HepG2 (cell line): ENCODE measurements around the gene NRGN. TPM values are rescaled to one million over a fixed set of nuclear protein-coding genes. Genes with fewer than 3 reads are reported as not detected.

Experiments used
- ATAC-seq: fragments of 200-7000 bp; cut with Tn5 transposase; 3 replicates; pipeline ENCODE4 v1.9.1; 2020; ENCODE audit warnings: mild to moderate bottlenecking, moderate library complexity
- BruUV-seq: library from RNA; stranded (reverse); fragments of 400-500 nt; replicated peaks from 2 replicates; lab custom pipeline; 2021; lab: Mats Ljungman, UMichigan
- CTCF ChIA-PET: fragments of 300-600 bp; formaldehyde crosslinking; extraction: SDS; loops from one replicate; lab custom pipeline; 2021; ENCODE audit warnings: low total read pairs, inconsistent platforms, low intra/inter-chr PET ratio; lab: Yijun Ruan, JAX
- POLR2A ChIA-PET: fragments of 350-600 bp; sonication (Branson Sonifier 250); formaldehyde crosslinking; loops from one replicate; lab custom pipeline; 2020; ENCODE audit warnings: antibody characterized with exemption, inconsistent platforms; lab: Yijun Ruan, JAX
- DNase-seq: peaks from one replicate; pipeline ENCODE4 v3.0.0-alpha.2; 2015; ENCODE audit warnings: low spot score
- FAIRE-seq: peaks from 3 replicates; lab custom pipeline; 2011; peaks lifted over from hg19 to GRCh38; lab: Jason Lieb, UNC
- H2AFZ ChIP-seq: one replicate; pipeline ENCODE4 v1.6.1; 2011; ENCODE audit warnings: low read length, inconsistent platforms
- H3K27ac ChIP-seq: fragments of 300-600 bp; 3 replicates; pipeline ENCODE4 v1.8.0; 2011; ENCODE audit warnings: mixed run types, mild to moderate bottlenecking, mixed read lengths, low read length, inconsistent platforms; ENCODE audit not compliant: insufficient read depth; ENCODE audit errors: extremely low read length
- H3K27me3 ChIP-seq, 2 experiments: fragments of 200-600 bp in 1 of 2; 2 replicates in 1 of 2; 3 replicates in 1 of 2; pipeline versions ENCODE4 v1.6.0 to v1.8.0; 2011; ENCODE audit warnings: low read length in 2 of 2, mild to moderate bottlenecking in 2 of 2, moderate library complexity in 2 of 2, inconsistent platforms in 1 of 2; ENCODE audit not compliant: insufficient read depth in 2 of 2, control insufficient read depth in 1 of 2
- H3K36me3 ChIP-seq, 2 experiments: fragments of 200-600 bp in 1 of 2; replicated peaks in 1 of 2; 2 replicates in 1 of 2; 3 replicates in 1 of 2; pipeline versions ENCODE4 v1.5.1 to v1.8.0; 2011; ENCODE audit warnings: low read length in 2 of 2, inconsistent platforms in 1 of 2; ENCODE audit not compliant: insufficient read depth in 2 of 2, control insufficient read depth in 1 of 2
- H3K4me1 ChIP-seq: 2 replicates; pipeline ENCODE4 v1.5.1; 2012; ENCODE audit warnings: low read length, inconsistent platforms; ENCODE audit not compliant: insufficient read depth
- H3K4me2 ChIP-seq: 2 replicates; pipeline ENCODE4 v1.6.0; 2011; ENCODE audit warnings: low read depth, low read length, inconsistent platforms
- H3K4me3 ChIP-seq, 3 experiments: fragments of 200-600 bp in 1 of 3; sonication (generic), shearing (Covaris generic) in 1 of 3; replicated peaks in 1 of 3; 2 replicates each; pipeline ENCODE4 v1.5.1; 2011 to 2016; ENCODE audit warnings: low read length in 3 of 3, inconsistent platforms in 2 of 3, low read depth in 2 of 3, mild to moderate bottlenecking in 2 of 3, control low read depth in 1 of 3, mixed read lengths in 1 of 3; ENCODE audit not compliant: insufficient read depth in 1 of 3
- H3K79me2 ChIP-seq: one replicate; pipeline ENCODE4 v1.6.1; 2011; ENCODE audit warnings: low read length, inconsistent platforms; ENCODE audit not compliant: insufficient read depth
- H3K9ac ChIP-seq: 2 replicates; pipeline ENCODE4 v1.6.0; 2011; ENCODE audit warnings: mild to moderate bottlenecking, low read depth, low read length, inconsistent platforms; ENCODE audit not compliant: insufficient read depth
- H3K9me3 ChIP-seq: 2 replicates; pipeline ENCODE4 v1.5.1; 2012; ENCODE audit warnings: mild to moderate bottlenecking, low read length
- H4K20me1 ChIP-seq: 2 replicates; pipeline ENCODE4 v1.6.0; 2011; ENCODE audit warnings: inconsistent platforms, mild to moderate bottlenecking, low read length, moderate library complexity; ENCODE audit not compliant: insufficient read depth
- DPF2 ChIP-seq: sonication (generic); formaldehyde crosslinking; IDR thresholded peaks from 2 replicates; pipeline ENCODE4 v1.4.0; 2020; ENCODE audit warnings: mild to moderate bottlenecking, low read depth, missing genetic modification reagents, borderline replicate concordance
- GATA4 ChIP-seq: sonication (generic); IDR thresholded peaks from 2 replicates; pipeline ENCODE4 v1.6.1; 2016; ENCODE audit warnings: antibody characterized with exemption, low read depth, borderline replicate concordance
- HBP1 ChIP-seq: IDR thresholded peaks from 2 replicates; pipeline ENCODE4 v1.6.1; 2016; ENCODE audit warnings: low read depth, control low read depth
- HDAC1 ChIP-seq: sonication (generic); formaldehyde crosslinking; IDR thresholded peaks from 2 replicates; pipeline ENCODE4 v1.5.1; 2020; ENCODE audit warnings: mild to moderate bottlenecking, missing genetic modification reagents
- IRF2 ChIP-seq: IDR thresholded peaks from 2 replicates; pipeline ENCODE4 v1.6.1; 2018; ENCODE audit warnings: missing genetic modification reagents, missing compliant biosample characterization
- MLX ChIP-seq: IDR thresholded peaks from 2 replicates; pipeline ENCODE4 v1.6.1; 2016
- MTF2 ChIP-seq: sonication (generic); formaldehyde crosslinking; IDR thresholded peaks from 2 replicates; pipeline ENCODE4 v1.5.0; 2020; ENCODE audit warnings: missing genetic modification reagents, borderline replicate concordance
- MYC ChIP-seq: sonication (generic); formaldehyde crosslinking; IDR thresholded peaks from 2 replicates; pipeline ENCODE4 v1.9.0; 2021; ENCODE audit warnings: missing genetic modification reagents, borderline replicate concordance
- NFYC ChIP-seq: IDR thresholded peaks from 2 replicates; pipeline ENCODE4 v1.6.1; 2016; ENCODE audit warnings: missing genetic modification reagents, missing compliant biosample characterization
- PHF8 ChIP-seq: sonication (generic); formaldehyde crosslinking; IDR thresholded peaks from 2 replicates; pipeline ENCODE4 v1.5.0; 2020; ENCODE audit warnings: missing genetic modification reagents
- POLR2AphosphoS5 ChIP-seq: IDR thresholded peaks from 2 replicates; pipeline ENCODE4 v1.6.1; 2012; ENCODE audit warnings: low read depth, low read length
- REL ChIP-seq: sonication (generic); formaldehyde crosslinking; conservative IDR thresholded peaks from 2 replicates; pipeline ENCODE4 v1.8.0; 2022; ENCODE audit warnings: mild to moderate bottlenecking, missing genetic modification reagents, moderate library complexity
- SATB2 ChIP-seq: sonication (generic); formaldehyde crosslinking; IDR thresholded peaks from 2 replicates; pipeline ENCODE4 v1.5.0; 2020; ENCODE audit warnings: missing genetic modification reagents
- SRSF4 ChIP-seq: fragments of 200-400 bp; formaldehyde crosslinking; IDR thresholded peaks from one replicate; pipeline ENCODE4 v1.6.1; 2018; ENCODE audit warnings: mild to moderate bottlenecking, low read depth, low read length, moderate library complexity; ENCODE audit not compliant: poor library complexity, severe bottlenecking
- ZNF10 ChIP-seq: sonication (generic); formaldehyde crosslinking; IDR thresholded peaks from 2 replicates; pipeline ENCODE4 v1.4.0; 2020; ENCODE audit warnings: mild to moderate bottlenecking, low read depth, missing genetic modification reagents, borderline replicate concordance
- ZNF138 ChIP-seq: sonication (generic); formaldehyde crosslinking; IDR thresholded peaks from 2 replicates; pipeline ENCODE4 v1.5.0; 2020; ENCODE audit warnings: mild to moderate bottlenecking, low read depth, missing genetic modification reagents
- ZNF234 ChIP-seq: sonication (generic); formaldehyde crosslinking; conservative IDR thresholded peaks from 2 replicates; pipeline ENCODE4 v1.5.1; 2020; ENCODE audit warnings: mild to moderate bottlenecking, missing genetic modification reagents
- ZNF296 ChIP-seq: sonication (generic); formaldehyde crosslinking; conservative IDR thresholded peaks from 2 replicates; pipeline ENCODE4 v1.5.0; 2020; ENCODE audit warnings: mild to moderate bottlenecking, missing genetic modification reagents
- ZNF580 ChIP-seq: IDR thresholded peaks from 2 replicates; pipeline ENCODE4 v1.6.1; 2016; ENCODE audit warnings: low read depth, borderline replicate concordance
- ZNF713 ChIP-seq: sonication (generic); formaldehyde crosslinking; IDR thresholded peaks from 2 replicates; pipeline ENCODE4 v1.4.0; 2020; ENCODE audit warnings: mild to moderate bottlenecking, missing genetic modification reagents
- WGBS: methylation state at CpG from one replicate; pipeline ENCODE4 v1.1.6; 2017; ENCODE audit warnings: low lambda C conversion rate; 5-methylcytosine and 5-hydroxymethylcytosine counted together
- in situ Hi-C: cut with HindIII; loops from 2 replicates; pipeline ENCODE4 v1.10.0; 2017; ENCODE audit warnings: low pct_unique_long_range_greater_than_20kb; ENCODE audit not compliant: extremely low pct_ligation_motif_present
- intact Hi-C: fragments of 100-400 bp; cut with micrococcal nuclease; formaldehyde crosslinking; loops from one replicate; pipeline ENCODE4 v1.10.0; 2022; ENCODE audit not compliant: unreplicated experiment
- polyA plus RNA-seq, 8 experiments: library from polyadenylated mRNA; depleted of rRNA in 3 of 8; stranded (reverse) in 7 of 8; unstranded in 1 of 8; fragments of >200 nt; fragmentation: Illumina TruSeq in 4 of 8; extraction: Trizol in 4 of 8; gene quantifications; 2 replicates each; pipeline versions ENCODE4 v1.2.1 to v1.2.3, GENCODE V29; 2011 to 2016; ENCODE audit warnings: low read depth in 4 of 8, missing spikeins in 1 of 8, mixed read lengths in 1 of 8; ENCODE audit not compliant: insufficient read depth in 1 of 8
- total RNA-seq, 5 experiments: library from RNA; depleted of rRNA; stranded (reverse); fragments of >200 nt; fragmentation: Illumina TruSeq; extraction: Trizol; gene quantifications; 2 replicates each; pipeline ENCODE4 v1.2.3, GENCODE V29; 2016; ENCODE audit warnings: low read depth in 1 of 5

NRGN gene
- total and polyA plus RNA-seq, 2 of the 13 experiments (the other 11 are each of a cell fraction or from before 2014, with no cell fraction given): 0.22 TPM; not detected in 1

- ChIA-PET POLR2A (no interaction called here), CTCF (interaction anchor here (3.1 kb wide), 1 partner anchor 122 kb away, joined by 24 read pairs; no protein-coding TSS in a partner anchor)
- Histone ChIP-seq H2AFZ (no peak overlapping the region), H3K36me3 (no peaks in the 10 kb centered on the region), H3K4me2 (no peak overlapping the region), H3K9ac (no peak overlapping the region), H3K4me3 (no peak overlapping the region), H3K79me2 (peaks cover 86% of the 10 kb centered on the region), H3K4me1 (peaks cover 18% of the 10 kb centered on the region), H4K20me1 (peaks cover 28% of the 10 kb centered on the region; the same call in 1 of the 2 replicates), H3K9me3 (no peaks in the 10 kb centered on the region), H3K27ac (no peak overlapping the region), H3K27me3 (no peaks in the 10 kb centered on the region)
- TF ChIP-seq ZNF138 (CRISPR knock-in tag): no peak
- no peak for TF ChIP-seq GATA4
- no peak for TF ChIP-seq HBP1 (CRISPR knock-in tag)
- TF ChIP-seq POLR2AphosphoS5: no peak
- TF ChIP-seq ZNF10 (CRISPR knock-in tag): no peak
- no peak for TF ChIP-seq MTF2 (CRISPR knock-in tag)
- no peak for TF ChIP-seq NFYC (CRISPR knock-in tag)
- no peak for TF ChIP-seq PHF8 (CRISPR knock-in tag)
- no peak for TF ChIP-seq ZNF713 (CRISPR knock-in tag)
- TF ChIP-seq ZNF234: no peak
- TF ChIP-seq ZNF580 (CRISPR knock-in tag): no peak
- no peak for TF ChIP-seq DPF2 (CRISPR knock-in tag)
- no peak for TF ChIP-seq MYC (CRISPR knock-in tag)
- TF ChIP-seq HDAC1 (CRISPR knock-in tag): no peak
- no peak for TF ChIP-seq MLX
- no peak for TF ChIP-seq SATB2 (CRISPR knock-in tag)
- TF ChIP-seq IRF2: no peak
- TF ChIP-seq SRSF4: no peak
- no peak for TF ChIP-seq REL (CRISPR knock-in tag)
- no peak for TF ChIP-seq ZNF296 (CRISPR knock-in tag)
- no TSS peak for BruUV-seq
- in situ Hi-C loops (no loop called here), intact Hi-C loops (loop anchor here (10.0 kb wide), 1 partner anchor 47 kb away; no protein-coding TSS in a partner anchor)
- WGBS: 97% methylated on average over 4 of the region's 4 CpGs
- FAIRE-seq (no peak), ATAC-seq (no peak), DNase-seq (no peak)
Measured at GRCh38 chr11:124791626-124792341, 52.0 kb downstream of the NRGN start.
